Endothelial cell (in vitro differentiated cells): ENCODE data around the gene CXXC1. TPM values are rescaled to one million over a fixed set of nuclear protein-coding genes. Genes with fewer than 3 reads are reported as not detected.

Source experiments
- DNase-seq: peaks from one replicate; pipeline ENCODE4 v3.0.0; 2021; ENCODE audit warnings: low spot score
- H3K27ac Mint-ChIP-seq: one replicate; pipeline ENCODE4 v1.8.0; 2021; ENCODE audit warnings: mixed read lengths, inconsistent platforms; ENCODE audit not compliant: unreplicated experiment
- H3K27me3 Mint-ChIP-seq: one replicate; pipeline ENCODE4 v1.8.0; 2021; ENCODE audit warnings: mild to moderate bottlenecking, moderate library complexity, mixed read lengths, inconsistent platforms; ENCODE audit not compliant: unreplicated experiment
- H3K36me3 Mint-ChIP-seq: one replicate; pipeline ENCODE4 v1.8.0; 2021; ENCODE audit warnings: mild to moderate bottlenecking, low read depth, mixed read lengths, inconsistent platforms; ENCODE audit not compliant: unreplicated experiment
- H3K4me1 Mint-ChIP-seq: one replicate; pipeline ENCODE4 v1.8.0; 2021; ENCODE audit warnings: mild to moderate bottlenecking, mixed read lengths, inconsistent platforms; ENCODE audit not compliant: unreplicated experiment
- H3K4me3 Mint-ChIP-seq: one replicate; pipeline ENCODE4 v1.8.0; 2021; ENCODE audit warnings: mild to moderate bottlenecking, mixed read lengths, inconsistent platforms; ENCODE audit not compliant: unreplicated experiment
- H3K9me3 Mint-ChIP-seq: one replicate; pipeline ENCODE4 v1.8.0; 2021; ENCODE audit warnings: mixed read lengths, inconsistent platforms; ENCODE audit not compliant: unreplicated experiment
- total RNA-seq: library from RNA; stranded (reverse); fragmentation: NEBNext Ultra II Directional; extraction: Animal tissue kit (Norgen Biotek cat#: 25700); gene quantifications from one replicate; pipeline ENCODE4 v1.2.1, GENCODE V29; 2021; ENCODE audit not compliant: unreplicated experiment
- TF ChIP-seq, protein P1 (sequence below): fragments of 200-600 bp; sonication (generic); IDR thresholded peaks from one replicate; pipeline ENCODE4 v1.5.0; 2021; ENCODE audit warnings: antibody characterized with exemption; ENCODE audit not compliant: unreplicated experiment

Gene CXXC1
- total RNA-seq, 1 donor from 2014 or later: 71.7 TPM

DNA sequence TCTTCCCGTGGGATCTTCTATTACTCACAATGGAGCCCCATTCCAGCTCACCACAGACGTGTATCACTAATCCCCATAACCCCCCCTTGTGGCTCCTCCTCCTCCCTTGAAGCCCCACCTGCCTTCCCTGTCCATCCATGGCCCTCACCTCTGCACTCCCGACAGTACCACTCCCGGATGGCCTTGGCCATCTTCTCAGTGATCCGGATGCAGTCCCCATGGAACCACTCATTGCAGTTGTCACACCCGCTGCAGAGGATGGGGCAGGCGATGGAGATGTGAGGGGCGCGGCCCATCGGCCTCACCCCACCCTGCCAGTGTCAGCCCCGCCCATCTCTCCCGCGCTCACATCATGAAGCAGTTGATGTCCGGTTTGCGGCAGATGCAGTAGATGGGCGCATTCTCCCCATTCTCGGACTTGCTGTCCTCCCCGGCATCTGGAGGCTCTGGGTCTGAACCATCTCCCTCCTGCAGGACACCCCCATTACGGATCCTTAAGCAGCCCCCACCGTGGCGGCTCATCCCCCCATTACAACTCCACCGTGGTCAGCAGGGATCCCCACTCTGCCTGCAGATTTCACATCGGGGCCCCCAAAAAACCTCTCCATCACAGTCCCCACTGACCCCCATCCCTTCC lies 983 bp downstream of the CXXC1 start:
- peaks cover 19% of the 10 kb centered on the region for H3K4me1 Mint-ChIP-seq
- peaks cover 21% of the 10 kb centered on the region for H3K36me3 Mint-ChIP-seq
- peaks cover 25% of the 10 kb centered on the region for H3K27me3 Mint-ChIP-seq
- H3K4me3 Mint-ChIP-seq: peak overlapping the region; percentile 100
- no peaks in the 10 kb centered on the region for H3K9me3 Mint-ChIP-seq
- DNase-seq: no peak
- peak overlapping the region; percentile 97 for H3K27ac Mint-ChIP-seq
- TF ChIP-seq, protein P1, sequence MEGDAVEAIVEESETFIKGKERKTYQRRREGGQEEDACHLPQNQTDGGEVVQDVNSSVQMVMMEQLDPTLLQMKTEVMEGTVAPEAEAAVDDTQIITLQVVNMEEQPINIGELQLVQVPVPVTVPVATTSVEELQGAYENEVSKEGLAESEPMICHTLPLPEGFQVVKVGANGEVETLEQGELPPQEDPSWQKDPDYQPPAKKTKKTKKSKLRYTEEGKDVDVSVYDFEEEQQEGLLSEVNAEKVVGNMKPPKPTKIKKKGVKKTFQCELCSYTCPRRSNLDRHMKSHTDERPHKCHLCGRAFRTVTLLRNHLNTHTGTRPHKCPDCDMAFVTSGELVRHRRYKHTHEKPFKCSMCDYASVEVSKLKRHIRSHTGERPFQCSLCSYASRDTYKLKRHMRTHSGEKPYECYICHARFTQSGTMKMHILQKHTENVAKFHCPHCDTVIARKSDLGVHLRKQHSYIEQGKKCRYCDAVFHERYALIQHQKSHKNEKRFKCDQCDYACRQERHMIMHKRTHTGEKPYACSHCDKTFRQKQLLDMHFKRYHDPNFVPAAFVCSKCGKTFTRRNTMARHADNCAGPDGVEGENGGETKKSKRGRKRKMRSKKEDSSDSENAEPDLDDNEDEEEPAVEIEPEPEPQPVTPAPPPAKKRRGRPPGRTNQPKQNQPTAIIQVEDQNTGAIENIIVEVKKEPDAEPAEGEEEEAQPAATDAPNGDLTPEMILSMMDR: no peak

DNA sequence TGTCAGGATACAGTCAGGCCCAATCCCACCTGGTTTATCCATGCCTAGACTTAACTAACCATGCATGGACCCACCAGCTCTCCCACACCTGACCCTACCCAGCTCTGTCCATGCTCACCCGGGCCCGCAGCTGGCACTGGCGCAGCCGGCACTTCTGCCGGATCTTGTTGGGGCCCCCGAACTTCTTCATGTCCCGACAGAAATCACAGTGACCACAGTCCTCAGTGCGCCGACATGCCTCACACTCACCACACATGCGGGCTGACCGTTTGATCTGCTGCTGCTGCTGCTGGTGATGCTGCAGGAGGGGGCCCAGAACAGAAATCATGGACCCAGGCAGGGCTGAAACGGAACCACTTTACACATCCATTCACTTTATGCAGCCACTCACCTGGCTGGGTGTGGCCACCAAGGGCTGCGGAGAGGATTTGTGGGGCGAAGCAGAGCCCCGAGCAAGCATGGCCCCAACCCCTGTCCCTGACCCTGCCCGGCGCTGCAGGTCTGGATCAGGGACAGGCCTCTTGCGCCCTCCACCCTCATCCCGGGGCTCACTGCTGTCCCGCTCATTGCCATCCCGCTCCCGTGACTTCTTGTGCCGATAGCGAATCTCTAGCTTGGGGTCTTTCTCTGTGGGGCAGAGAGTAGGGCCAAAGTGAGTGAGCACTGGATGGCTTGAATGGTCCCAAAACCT lies 1.7 kb downstream of the CXXC1 start:
- H3K27ac Mint-ChIP-seq: peak overlapping the region; percentile 67
- H3K36me3 Mint-ChIP-seq: peaks cover 21% of the 10 kb centered on the region
- H3K9me3 Mint-ChIP-seq: no peaks in the 10 kb centered on the region
- TF ChIP-seq, protein P1: no peak
- H3K4me3 Mint-ChIP-seq: peak overlapping the region; percentile 76
- H3K27me3 Mint-ChIP-seq: peaks cover 27% of the 10 kb centered on the region
- DNase-seq: no peak
- peaks cover 24% of the 10 kb centered on the region for H3K4me1 Mint-ChIP-seq

- Mint-ChIP-seq H3K4me3 (no peak overlapping the region), H3K27me3 (peaks cover 28% of the 10 kb centered on the region)
- no peak for DNase-seq
Measured at GRCh38 chr18:50285071-50285470, 2.4 kb downstream of the CXXC1 start.

GRCh38 chr18:50284255-50284885 lies 3.1 kb downstream of the CXXC1 start:
- no peak for DNase-seq
- peaks cover 33% of the 10 kb centered on the region for H3K4me1 Mint-ChIP-seq
- peaks cover 29% of the 10 kb centered on the region for H3K27me3 Mint-ChIP-seq
- peak overlapping the region; percentile 62 for H3K4me3 Mint-ChIP-seq
- TF ChIP-seq, protein P1: no peak
- no peak overlapping the region for H3K27ac Mint-ChIP-seq
- H3K9me3 Mint-ChIP-seq: no peaks in the 10 kb centered on the region
- H3K36me3 Mint-ChIP-seq: peaks cover 21% of the 10 kb centered on the region

More at GRCh38 chr18:50285071-50285470, 2.4 kb downstream of the CXXC1 start:
- Mint-ChIP-seq H3K27ac (no peak overlapping the region), H3K36me3 (peaks cover 21% of the 10 kb centered on the region), H3K9me3 (no peaks in the 10 kb centered on the region), H3K4me1 (peaks cover 31% of the 10 kb centered on the region)
- TF ChIP-seq, protein P1: no peak
